HG03457 (cell line): Measurements from ENCODE around the gene RAB38.
A peak's percentile ranks its signal among the peaks of the same experiment; 100 is the strongest.

Experiments used
- ATAC-seq: cut with Tn5 transposase; IDR thresholded peaks from one replicate; pipeline ENCODE4 v1.9.1; 2021; ENCODE audit warnings: moderate number of reproducible peaks; ENCODE audit not compliant: unreplicated experiment

RAB38 gene

GRCh38 chr11:88174709-88175568 is at the start of gene RAB38:
TSS of gene RAB38 (minus strand) at chr11:88175443. CDS start at chr11:88175384, 59 bp downstream.
- peak; percentile 37 for ATAC-seq

DNA sequence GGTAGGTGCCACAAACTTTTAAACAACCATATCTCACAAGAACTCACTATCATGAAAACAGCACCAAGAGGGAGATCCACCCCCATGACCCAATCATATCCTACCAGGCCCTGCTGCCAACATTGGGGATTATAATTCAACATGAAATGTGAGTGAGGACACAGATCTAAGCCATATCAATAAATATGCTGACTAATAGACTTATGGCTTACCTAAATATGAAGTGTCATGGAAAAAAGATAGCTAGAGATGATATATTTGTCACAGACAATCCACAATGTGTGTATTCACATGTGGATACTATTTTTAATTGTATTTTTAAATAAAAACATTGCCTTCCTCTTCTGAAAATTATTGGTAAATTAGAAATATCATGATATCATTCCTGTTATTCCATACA is 38.2 kb upstream of the RAB38 start:
- no peak for ATAC-seq

- ATAC-seq: no peak
Measured at GRCh38 chr11:88212300-88212699, 37.1 kb upstream of the RAB38 start.

GRCh38 chr11:88208745-88209144 is 33.5 kb upstream of the RAB38 start:
- no peak for ATAC-seq

- ATAC-seq: no peak
Measured at GRCh38 chr11:88206751-88207150, 31.5 kb upstream of the RAB38 start.

- ATAC-seq: no peak
Measured at GRCh38 chr11:88204353-88204752, 29.1 kb upstream of the RAB38 start.

- ATAC-seq: no peak
Measured at GRCh38 chr11:88203604-88204003, 28.4 kb upstream of the RAB38 start.

- ATAC-seq: no peak
Measured at GRCh38 chr11:88202498-88202897, 27.3 kb upstream of the RAB38 start.

DNA sequence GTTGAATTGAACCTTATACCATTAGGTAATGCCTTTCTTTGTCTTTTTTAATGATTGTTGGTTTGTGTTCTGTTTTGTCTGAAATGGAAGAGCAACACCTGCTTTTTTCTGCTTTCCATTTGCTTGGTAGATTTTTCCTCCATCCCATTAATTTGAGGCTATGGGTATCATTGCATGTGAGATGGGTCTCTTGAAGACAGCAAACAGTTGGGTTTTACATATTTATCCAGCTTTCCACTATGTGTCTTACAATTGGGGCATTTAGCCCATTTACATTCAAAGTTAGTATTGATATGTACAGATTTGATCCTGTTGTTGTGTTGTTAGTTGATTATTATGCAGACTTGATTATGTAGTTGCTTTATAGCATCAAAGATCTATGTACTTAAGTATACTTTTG is 21.1 kb upstream of the RAB38 start:
- ATAC-seq: no peak

DNA sequence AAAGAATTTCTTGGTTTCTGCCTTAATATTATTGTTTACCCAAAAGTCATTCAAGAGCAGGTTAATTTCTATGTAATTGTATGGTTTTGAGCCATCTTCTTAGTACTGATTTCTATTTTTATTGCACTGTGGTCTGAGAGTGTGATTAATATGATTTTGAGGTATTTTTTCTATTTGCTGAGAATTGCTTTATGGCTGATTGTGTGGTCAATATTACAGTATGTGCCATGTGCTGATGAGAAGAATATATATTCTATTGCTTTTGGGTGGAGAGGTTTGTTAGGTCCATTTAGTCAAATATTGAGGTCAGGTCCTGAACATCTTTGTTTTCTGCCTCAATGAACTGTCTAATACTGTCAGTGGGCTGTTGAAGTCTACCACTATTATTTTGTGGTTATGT is 20.7 kb upstream of the RAB38 start:
- no peak for ATAC-seq

DNA sequence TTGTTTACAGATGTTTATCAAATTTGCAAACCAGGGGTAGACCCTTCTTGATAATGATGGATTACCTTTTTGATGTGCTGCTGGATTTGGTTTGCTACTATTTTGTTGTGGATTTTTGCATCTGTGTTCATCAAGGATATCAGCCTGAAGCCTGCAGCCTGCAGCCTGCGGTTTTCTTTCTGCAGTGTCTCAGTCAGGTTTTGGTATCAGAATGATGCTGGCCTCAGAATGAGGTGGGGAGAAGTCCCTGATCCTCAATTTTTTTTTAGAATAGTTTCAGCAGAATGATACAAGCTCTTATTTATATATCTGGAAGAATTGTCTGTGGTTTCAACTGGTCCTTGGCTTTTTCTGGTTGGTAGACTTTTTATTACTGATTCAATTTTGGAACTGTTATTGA is 19.7 kb upstream of the RAB38 start:
- ATAC-seq: no peak

- ATAC-seq: no peak
Measured at GRCh38 chr11:88193278-88193677, 18.0 kb upstream of the RAB38 start.

- no peak for ATAC-seq
Measured at GRCh38 chr11:88188932-88189253, 13.7 kb upstream of the RAB38 start.

- ATAC-seq: no peak
Measured at GRCh38 chr11:88188251-88188931, 13.1 kb upstream of the RAB38 start.

- ATAC-seq: no peak
Measured at GRCh38 chr11:88183233-88183632, 8.0 kb upstream of the RAB38 start.

- ATAC-seq: no peak
Measured at GRCh38 chr11:88181776-88182175, 6.5 kb upstream of the RAB38 start.

DNA sequence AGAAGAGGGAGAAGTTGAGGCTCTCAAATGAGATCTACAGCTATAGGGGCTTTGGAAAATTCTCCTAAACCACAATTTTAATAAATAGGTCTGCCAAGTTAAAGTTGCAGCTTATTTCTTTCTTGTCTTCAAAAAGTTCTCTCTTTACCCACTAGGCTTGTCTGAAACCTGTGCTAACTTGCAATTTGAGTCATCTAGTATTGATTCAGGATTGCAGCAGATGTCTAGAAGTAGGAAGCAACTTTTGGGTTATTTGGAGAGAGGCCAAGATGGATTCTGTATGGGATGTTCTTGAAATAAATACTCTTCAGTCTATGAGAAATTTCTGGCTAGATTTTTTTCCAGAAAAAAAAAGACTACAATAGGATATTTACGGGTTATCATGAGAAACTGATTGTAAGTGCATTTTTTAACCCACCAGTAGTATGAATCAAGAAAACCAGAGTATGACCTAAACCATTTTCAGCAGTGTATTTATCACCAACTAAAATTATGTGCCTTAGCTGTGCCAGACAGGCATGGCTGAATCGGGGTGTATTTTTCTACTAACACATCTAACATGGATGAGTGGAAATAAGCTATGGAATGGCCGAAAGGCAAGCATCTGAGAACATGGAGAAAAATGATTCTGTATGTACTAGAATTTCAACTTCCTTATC is 4.9 kb upstream of the RAB38 start:
- ATAC-seq: peak; percentile 29

DNA sequence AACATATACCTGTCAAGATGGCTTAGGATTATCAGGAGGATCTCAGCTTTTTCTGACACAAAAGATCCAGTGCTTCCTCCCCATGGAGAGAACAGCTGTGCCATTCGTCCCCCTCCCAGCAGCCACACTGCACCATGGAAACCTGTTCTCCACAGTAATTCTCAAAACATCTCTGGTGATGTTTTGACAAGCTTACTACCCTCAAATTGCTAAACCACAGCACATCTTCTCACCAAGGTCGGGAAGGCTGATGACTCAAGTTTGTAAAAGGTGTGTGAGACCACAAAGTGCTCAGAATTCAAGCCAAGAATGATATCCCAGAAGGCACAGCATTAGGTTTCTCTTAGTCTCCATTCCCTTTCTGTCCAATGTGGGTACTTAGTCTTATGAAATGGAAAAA is 3.9 kb upstream of the RAB38 start:
- ATAC-seq: peak; percentile 59

DNA sequence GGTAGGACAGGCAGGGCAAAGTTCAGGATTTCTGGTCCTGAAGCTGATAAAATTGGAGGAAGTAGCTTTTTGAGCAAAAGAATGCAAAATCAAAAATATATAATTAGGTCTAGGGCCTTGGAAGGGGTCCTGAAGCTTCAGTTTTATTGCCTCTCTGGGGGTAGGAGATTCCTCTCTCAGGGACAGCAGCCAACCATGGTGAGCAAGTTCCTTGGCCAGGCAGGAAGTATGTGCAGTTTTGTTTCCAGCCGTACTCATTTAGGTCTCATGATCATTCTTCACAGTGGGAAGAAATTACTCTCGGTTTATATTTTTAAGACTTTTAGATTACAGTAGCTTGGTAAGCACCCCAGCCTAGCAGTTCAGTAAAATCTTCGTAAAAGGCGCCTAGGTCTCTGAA is 2.9 kb upstream of the RAB38 start:
- no peak for ATAC-seq

GRCh38 chr11:88175569-88176075 is 379 bp upstream of the RAB38 start:
- ATAC-seq: no peak

GRCh38 chr11:88173956-88174355 is 1.3 kb downstream of the RAB38 start:
- no peak for ATAC-seq

- ATAC-seq: no peak
Measured at GRCh38 chr11:88171982-88172381, 3.3 kb downstream of the RAB38 start.
